ENCODE measurements around the gene KCNJ6.

- TF ChIP-seq CTCF (IDR thresholded peaks at IDR 0.05; ENCODE audit: insufficient read depth, low read depth, low read length) = no peak
- no peak for TF ChIP-seq EZH2 (IDR thresholded peaks at IDR 0.05; ENCODE audit: insufficient read depth, low read length)
Measured at GRCh38 chr21:37790905-37791304, 125.4 kb downstream of the KCNJ6 start.

Data from astrocyte (in vitro differentiated cells and primary cell).